ENCODE data around the gene AFG1L.

AFG1L gene

GRCh38 chr6:108453601-108454185 lies 158.8 kb downstream of the AFG1L start:
- no peak for DNase-seq (ENCODE audit: low read depth, low spot score)

GRCh38 chr6:108454356-108454755 lies 159.5 kb downstream of the AFG1L start:
- DNase-seq (ENCODE audit: low read depth, low spot score), result no peak

- no peak for DNase-seq (ENCODE audit: low read depth, low spot score)
Observed at GRCh38 chr6:108455688-108456087, 160.8 kb downstream of the AFG1L start.

- no peak for DNase-seq (ENCODE audit: low read depth, low spot score)
Observed at GRCh38 chr6:108463784-108464183, 168.9 kb downstream of the AFG1L start.

GRCh38 chr6:108464418-108465097 lies 169.7 kb downstream of the AFG1L start:
- DNase-seq (ENCODE audit: low read depth, low spot score), result no peak

- DNase-seq (ENCODE audit: low read depth, low spot score), result no peak
Observed at GRCh38 chr6:108465098-108465495, 170.2 kb downstream of the AFG1L start.

GRCh38 chr6:108468346-108468745 lies 173.5 kb downstream of the AFG1L start:
- no peak for DNase-seq (ENCODE audit: low read depth, low spot score)

- no peak for DNase-seq (ENCODE audit: low read depth, low spot score)
Observed at GRCh38 chr6:108469316-108469715, 174.5 kb downstream of the AFG1L start.

- DNase-seq (ENCODE audit: low read depth, low spot score), result no peak
Observed at GRCh38 chr6:108473197-108473596, 178.3 kb downstream of the AFG1L start.

- no peak for DNase-seq (ENCODE audit: low read depth, low spot score)
Observed at GRCh38 chr6:108476376-108476775, 181.5 kb downstream of the AFG1L start.

GRCh38 chr6:108476847-108477430 lies 182.1 kb downstream of the AFG1L start:
- no peak for DNase-seq (ENCODE audit: low read depth, low spot score)

GRCh38 chr6:108482559-108482958 lies 187.7 kb downstream of the AFG1L start:
- no peak for DNase-seq (ENCODE audit: low read depth, low spot score)

GRCh38 chr6:108484016-108484415 lies 189.2 kb downstream of the AFG1L start:
- DNase-seq (ENCODE audit: low read depth, low spot score), result no peak

GRCh38 chr6:108489699-108490098 lies 194.8 kb downstream of the AFG1L start:
- no peak for DNase-seq (ENCODE audit: low read depth, low spot score)

- DNase-seq (ENCODE audit: low read depth, low spot score), result no peak
Observed at GRCh38 chr6:108492131-108492766, 197.4 kb downstream of the AFG1L start.

- no peak for DNase-seq (ENCODE audit: low read depth, low spot score)
Observed at GRCh38 chr6:108494434-108494833, 199.6 kb downstream of the AFG1L start.

- DNase-seq (ENCODE audit: low read depth, low spot score), result no peak
Observed at GRCh38 chr6:108497883-108498282, 203.0 kb downstream of the AFG1L start.

- no peak for DNase-seq (ENCODE audit: low read depth, low spot score)
Observed at GRCh38 chr6:108501559-108501958, 206.7 kb downstream of the AFG1L start.

GRCh38 chr6:108502832-108503231 lies 208.0 kb downstream of the AFG1L start:
- no peak for DNase-seq (ENCODE audit: low read depth, low spot score)

- no peak for DNase-seq (ENCODE audit: low read depth, low spot score)
Observed at GRCh38 chr6:108507316-108507715, 212.5 kb downstream of the AFG1L start.

GRCh38 chr6:108510461-108511319 lies 215.8 kb downstream of the AFG1L start:
- DNase-seq (ENCODE audit: low read depth, low spot score), result no peak

All from activated naive CD8-positive, alpha-beta T cell treated with anti-CD3 and anti-CD28 coated beads, Interleukin-2, amount 50 U/mL, for 16 hours (primary cell).